ENCODE results near the gene ERVFRD-1.

The ERVFRD-1 gene

GRCh38 chr6:11064836-11065235 is 46.7 kb downstream of the ERVFRD-1 start:
- no peaks in the 10 kb centered on the region for H3K36me3 Mint-ChIP-seq (ENCODE audit: low read depth)
- H3K4me3 Mint-ChIP-seq: no peak overlapping the region
- peaks cover 6% of the 10 kb centered on the region for H3K27me3 Mint-ChIP-seq
- H3K9me3 Mint-ChIP-seq: no peaks in the 10 kb centered on the region
- H3K27ac Mint-ChIP-seq: no peak overlapping the region
- intact Hi-C loops (cut with micrococcal nuclease): loop anchor here (10.0 kb wide), 1 partner anchor 110 kb away; no protein-coding TSS in a partner anchor
- H3K4me1 Mint-ChIP-seq (ENCODE audit: low read depth): no peaks in the 10 kb centered on the region

- intact Hi-C loops (cut with micrococcal nuclease): loop anchor here (10.0 kb wide), 1 partner anchor 108 kb away; no protein-coding TSS in a partner anchor
- Mint-ChIP-seq H3K36me3 (ENCODE audit: low read depth) (no peaks in the 10 kb centered on the region), H3K9me3 (no peaks in the 10 kb centered on the region), H3K4me1 (ENCODE audit: low read depth) (no peaks in the 10 kb centered on the region), H3K4me3 (no peak overlapping the region), H3K27ac (no peak overlapping the region), H3K27me3 (peaks cover 4% of the 10 kb centered on the region)
These were observed 48.8 kb downstream of the ERVFRD-1 start for GRCh38 chr6:11062715-11063114.

- Mint-ChIP-seq H3K4me3 (no peak overlapping the region), H3K27me3 (peaks cover 4% of the 10 kb centered on the region), H3K4me1 (ENCODE audit: low read depth) (no peaks in the 10 kb centered on the region), H3K36me3 (ENCODE audit: low read depth) (no peaks in the 10 kb centered on the region), H3K9me3 (no peaks in the 10 kb centered on the region), H3K27ac (no peak overlapping the region)
- intact Hi-C loops (cut with micrococcal nuclease): loop anchor here (10.0 kb wide), 1 partner anchor 107 kb away; no protein-coding TSS in a partner anchor
These were observed 49.4 kb downstream of the ERVFRD-1 start for GRCh38 chr6:11062083-11062482.

DNA sequence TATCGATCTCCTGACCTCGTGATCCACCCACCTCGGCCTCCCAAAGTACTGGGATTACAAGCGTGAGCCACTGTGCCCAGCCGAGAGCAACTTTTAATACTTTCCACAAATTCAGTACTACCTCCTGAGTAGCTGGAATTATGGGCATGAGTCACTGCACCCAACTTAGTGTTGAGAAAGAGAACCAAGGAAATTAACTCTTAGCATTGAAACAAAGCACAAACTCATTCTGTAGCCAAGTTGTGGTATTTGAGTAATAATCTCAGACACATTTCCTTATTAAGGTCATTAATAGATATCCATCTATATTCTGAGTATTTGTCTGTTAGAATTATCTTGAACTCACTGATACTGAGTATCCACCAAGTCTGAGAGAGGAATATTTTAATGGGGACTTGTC is 53.1 kb downstream of the ERVFRD-1 start:
- Mint-ChIP-seq H3K4me1 (ENCODE audit: low read depth) (no peaks in the 10 kb centered on the region), H3K9me3 (no peaks in the 10 kb centered on the region), H3K27ac (no peak overlapping the region), H3K27me3 (peaks cover 4% of the 10 kb centered on the region), H3K36me3 (ENCODE audit: low read depth) (no peaks in the 10 kb centered on the region), H3K4me3 (no peak overlapping the region)
- intact Hi-C loops (cut with micrococcal nuclease): no loop called here

GRCh38 chr6:11056871-11057270 is 54.7 kb downstream of the ERVFRD-1 start:
- Mint-ChIP-seq H3K27me3 (peaks cover 3% of the 10 kb centered on the region), H3K36me3 (ENCODE audit: low read depth) (no peaks in the 10 kb centered on the region), H3K4me1 (ENCODE audit: low read depth) (no peaks in the 10 kb centered on the region), H3K4me3 (no peak overlapping the region), H3K27ac (no peak overlapping the region), H3K9me3 (no peaks in the 10 kb centered on the region)
- intact Hi-C loops (cut with micrococcal nuclease): no loop called here

DNA sequence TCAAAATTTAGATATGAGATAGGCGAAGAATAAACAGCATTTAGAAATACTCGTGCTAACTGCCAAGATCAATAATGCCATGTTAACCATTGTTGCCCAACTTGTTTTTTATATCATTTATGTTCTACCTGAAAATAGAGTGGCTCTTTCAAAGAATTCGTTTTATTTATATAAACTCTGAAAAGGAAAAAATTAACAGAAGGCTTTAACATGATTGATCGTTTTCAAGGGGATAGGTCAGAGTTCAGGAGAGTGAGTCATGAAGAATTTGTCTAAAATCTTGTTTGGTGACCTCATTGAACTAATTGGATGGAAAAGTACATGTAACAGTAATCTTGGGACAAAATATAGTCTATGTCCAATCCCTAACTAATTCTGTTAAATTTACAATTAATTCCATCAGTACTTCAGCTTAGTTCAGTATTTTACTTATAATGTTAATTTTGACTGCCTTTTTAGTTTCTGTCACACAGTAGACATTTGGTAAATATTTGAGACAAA is 56.3 kb downstream of the ERVFRD-1 start:
- H3K4me3 Mint-ChIP-seq: no peak overlapping the region

DNA sequence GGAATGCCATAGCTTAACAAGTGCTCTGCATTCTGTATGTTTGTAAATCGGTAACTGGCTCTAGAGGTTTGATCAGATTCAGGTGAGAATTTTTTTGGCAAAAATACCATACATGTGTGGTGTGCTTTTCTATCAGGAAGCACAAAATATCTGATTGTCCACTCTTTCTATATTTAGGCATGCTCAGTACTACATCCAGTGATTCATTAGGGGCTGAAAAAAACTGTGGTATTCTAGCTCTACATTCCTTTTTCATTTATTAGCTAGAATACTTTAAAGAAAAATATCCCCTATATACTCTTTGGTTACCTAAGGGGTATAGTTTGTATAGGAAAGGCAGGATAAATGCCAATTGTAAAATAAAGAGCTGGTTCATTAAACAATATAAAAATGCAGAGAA is 56.8 kb downstream of the ERVFRD-1 start:
- intact Hi-C loops (cut with micrococcal nuclease): no loop called here
- H3K9me3 Mint-ChIP-seq: no peaks in the 10 kb centered on the region
- no peaks in the 10 kb centered on the region for H3K36me3 Mint-ChIP-seq (ENCODE audit: low read depth)
- peaks cover 5% of the 10 kb centered on the region for H3K4me1 Mint-ChIP-seq (ENCODE audit: low read depth)
- peaks cover 9% of the 10 kb centered on the region for H3K27me3 Mint-ChIP-seq
- no peak overlapping the region for H3K27ac Mint-ChIP-seq
- H3K4me3 Mint-ChIP-seq: no peak overlapping the region

More for the DNA sequence above, 56.3 kb downstream of the ERVFRD-1 start:
- no peak overlapping the region for H3K27ac Mint-ChIP-seq
- H3K27me3 Mint-ChIP-seq: peaks cover 4% of the 10 kb centered on the region
- no peaks in the 10 kb centered on the region for H3K9me3 Mint-ChIP-seq
- H3K36me3 Mint-ChIP-seq (ENCODE audit: low read depth): no peaks in the 10 kb centered on the region
- intact Hi-C loops (cut with micrococcal nuclease): no loop called here
- peaks cover 5% of the 10 kb centered on the region for H3K4me1 Mint-ChIP-seq (ENCODE audit: low read depth)

DNA sequence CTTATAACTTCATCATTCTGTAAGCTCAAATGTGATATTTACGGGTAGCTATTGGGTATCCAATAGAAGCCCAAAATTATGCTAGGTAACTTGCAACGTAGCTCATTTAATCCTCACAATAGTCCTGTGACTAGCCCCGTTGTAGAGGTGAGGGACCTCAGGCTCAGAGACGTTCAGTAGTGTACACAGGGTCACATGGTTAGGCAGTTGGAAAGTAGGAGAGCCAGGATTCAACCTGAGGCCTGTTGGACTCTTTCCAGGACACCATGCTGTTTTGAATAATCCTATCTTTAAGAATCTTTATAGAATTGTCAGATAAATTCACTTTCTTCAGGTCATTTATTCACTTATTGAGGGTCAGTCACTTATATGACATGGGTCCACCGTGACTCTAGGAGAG is 58.2 kb downstream of the ERVFRD-1 start:
- intact Hi-C loops (cut with micrococcal nuclease): no loop called here
- Mint-ChIP-seq H3K4me3 (no peak overlapping the region), H3K4me1 (ENCODE audit: low read depth) (peaks cover 5% of the 10 kb centered on the region), H3K27me3 (peaks cover 14% of the 10 kb centered on the region), H3K27ac (no peak overlapping the region), H3K36me3 (ENCODE audit: low read depth) (no peaks in the 10 kb centered on the region), H3K9me3 (no peaks in the 10 kb centered on the region)

All from dendritic cell treated with granulocyte-macrophage colony-stimulating factor and Interleukin-4, amounts not matched to agents 40 ng/mL and 50 ng/mL, for 4 days (primary cell).